GM12878 (cell line): ENCODE data around the gene SOBP. TPM values are rescaled to one million over a fixed set of nuclear protein-coding genes. Genes with fewer than 3 reads are reported as not detected.

Experiments
- CHD4 ChIP-seq: fragments of 200-600 bp; sonication (generic); IDR thresholded peaks from 2 replicates; pipeline ENCODE4 v1.6.1; 2016; ENCODE audit warnings: mild to moderate bottlenecking
- NR2F1 ChIP-seq: fragments of 450-650 bp; conservative IDR thresholded peaks from 2 replicates; pipeline ENCODE4 v1.6.1; 2017; ENCODE audit warnings: mild to moderate bottlenecking
- POLR2AphosphoS2 ChIP-seq: IDR thresholded peaks from 2 replicates; pipeline ENCODE4 v1.6.1; 2011; ENCODE audit warnings: low read depth, mild to moderate bottlenecking, low read length, improper control_type of control experiment, moderate library complexity
- REST ChIP-seq: IDR thresholded peaks from 2 replicates; pipeline ENCODE4 v1.6.1; 2012; ENCODE audit warnings: mild to moderate bottlenecking, low read depth, low read length
- RUNX3 ChIP-seq: IDR thresholded peaks from 2 replicates; pipeline ENCODE4 v1.6.1; 2012; ENCODE audit warnings: low read length, inconsistent platforms
- SMAD1 ChIP-seq: fragments of 450-650 bp; IDR thresholded peaks from 2 replicates; pipeline ENCODE4 v1.6.1; 2018; ENCODE audit warnings: mild to moderate bottlenecking, low read depth; ENCODE audit not compliant: partially characterized antibody
- SMAD5 ChIP-seq: IDR thresholded peaks from 2 replicates; pipeline ENCODE4 v1.6.1; 2016; ENCODE audit warnings: antibody characterized with exemption, low read depth
- SREBF1 ChIP-seq: IDR thresholded peaks from 2 replicates; pipeline ENCODE4 v1.6.1; 2012; ENCODE audit warnings: mild to moderate bottlenecking, low read length
- ZNF592 ChIP-seq: fragments of 450-650 bp; IDR thresholded peaks from 2 replicates; pipeline ENCODE4 v1.6.1; 2017; ENCODE audit warnings: mild to moderate bottlenecking, moderate library complexity
- polyA plus RNA-seq, 11 experiments: library from polyadenylated mRNA; depleted of rRNA in 4 of 11; unstranded in 6 of 11; stranded (reverse) in 5 of 11; fragments of >200 nt; fragmentation: Nextera tagmentation in 4 of 11; fragmentation: Illumina TruSeq in 1 of 11; extraction: Ambion mirVana in 4 of 11; extraction: Trizol in 1 of 11; gene quantifications; 1 replicate in 1 of 11; 2 replicates in 10 of 11; pipeline versions ENCODE4 v1.2.1 to v1.2.3, GENCODE V29; 2011 to 2016; ENCODE audit warnings: inconsistent platforms in 2 of 11, missing spikeins in 2 of 11, low read depth in 1 of 11
- total RNA-seq, 4 experiments: library from RNA; depleted of rRNA in 3 of 4; stranded (reverse); fragments of >200 nt in 3 of 4; fragmentation: Illumina TruSeq in 1 of 4; extraction: Trizol in 1 of 4; gene quantifications; 2 replicates each; pipeline versions ENCODE4 v1.2.1 to v1.2.3, GENCODE V29; 2013 to 2021

The SOBP gene
- total and polyA plus RNA-seq, 10 of the 15 experiments (the other 5 are each of a cell fraction or from before 2014, with no cell fraction given): 0.49 to 1.9 (median 0.78) TPM

- no peak for TF ChIP-seq ZNF592
- TF ChIP-seq RUNX3: no peak
- no peak for TF ChIP-seq SREBF1
- TF ChIP-seq REST: no peak
- no peak for TF ChIP-seq SMAD1
- TF ChIP-seq SMAD5: no peak
- TF ChIP-seq CHD4: no peak
- no peak for TF ChIP-seq NR2F1
- no peak for TF ChIP-seq POLR2AphosphoS2
- TF ChIP-seq, all 136 proteins: peak for 0
These were observed 92.2 kb downstream of the SOBP start (continued) for GRCh38 chr6:107582086-107582485.
